ENCODE results near the gene PRDX5.

DNA sequence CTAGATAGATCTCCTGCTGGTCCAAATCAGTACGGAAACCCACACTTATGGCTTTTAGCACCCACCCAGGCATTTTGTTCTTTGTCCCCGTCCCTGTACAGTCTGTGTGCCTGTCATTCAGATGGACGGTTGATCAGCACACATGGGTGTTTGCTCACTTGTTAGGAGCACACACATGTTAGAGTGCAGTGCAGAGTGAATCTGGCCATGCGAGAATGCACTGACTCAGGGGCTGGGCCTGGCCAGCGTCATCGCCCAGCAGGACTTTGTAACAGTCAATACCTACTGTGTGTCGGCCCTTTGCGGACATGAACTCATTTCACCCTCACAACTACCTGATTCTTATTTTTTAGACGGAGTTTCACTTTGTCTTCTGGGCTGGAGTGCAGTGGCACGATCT, 44.4 kb downstream of the PRDX5 start:
- TF ChIP-seq, protein P1, sequence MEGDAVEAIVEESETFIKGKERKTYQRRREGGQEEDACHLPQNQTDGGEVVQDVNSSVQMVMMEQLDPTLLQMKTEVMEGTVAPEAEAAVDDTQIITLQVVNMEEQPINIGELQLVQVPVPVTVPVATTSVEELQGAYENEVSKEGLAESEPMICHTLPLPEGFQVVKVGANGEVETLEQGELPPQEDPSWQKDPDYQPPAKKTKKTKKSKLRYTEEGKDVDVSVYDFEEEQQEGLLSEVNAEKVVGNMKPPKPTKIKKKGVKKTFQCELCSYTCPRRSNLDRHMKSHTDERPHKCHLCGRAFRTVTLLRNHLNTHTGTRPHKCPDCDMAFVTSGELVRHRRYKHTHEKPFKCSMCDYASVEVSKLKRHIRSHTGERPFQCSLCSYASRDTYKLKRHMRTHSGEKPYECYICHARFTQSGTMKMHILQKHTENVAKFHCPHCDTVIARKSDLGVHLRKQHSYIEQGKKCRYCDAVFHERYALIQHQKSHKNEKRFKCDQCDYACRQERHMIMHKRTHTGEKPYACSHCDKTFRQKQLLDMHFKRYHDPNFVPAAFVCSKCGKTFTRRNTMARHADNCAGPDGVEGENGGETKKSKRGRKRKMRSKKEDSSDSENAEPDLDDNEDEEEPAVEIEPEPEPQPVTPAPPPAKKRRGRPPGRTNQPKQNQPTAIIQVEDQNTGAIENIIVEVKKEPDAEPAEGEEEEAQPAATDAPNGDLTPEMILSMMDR (conservative IDR thresholded peaks at IDR 0.05; ENCODE audit: low read length), result no peak
- no peak for TF ChIP-seq EZH2phosphoT487 (IDR thresholded peaks at IDR 0.05; ENCODE audit: borderline replicate concordance, low read depth, low read length)
